GM23248 (cell line): ENCODE measurements around the gene DIRAS2.

ENCODE experiments used
- EZH2 ChIP-seq: fragments of 200-600 bp; sonication (generic); IDR thresholded peaks from 2 replicates; pipeline ENCODE4 v1.6.1; 2018; ENCODE audit warnings: antibody characterized with exemption, mild to moderate bottlenecking; ENCODE audit not compliant: insufficient read depth, poor library complexity, severe bottlenecking
- EZH2phosphoT487 ChIP-seq: fragments of 200-600 bp; sonication (generic); IDR thresholded peaks from 2 replicates; pipeline ENCODE4 v1.6.1; 2018; ENCODE audit warnings: antibody characterized with exemption, moderate library complexity, mild to moderate bottlenecking, low read depth; ENCODE audit not compliant: insufficient read depth

DNA sequence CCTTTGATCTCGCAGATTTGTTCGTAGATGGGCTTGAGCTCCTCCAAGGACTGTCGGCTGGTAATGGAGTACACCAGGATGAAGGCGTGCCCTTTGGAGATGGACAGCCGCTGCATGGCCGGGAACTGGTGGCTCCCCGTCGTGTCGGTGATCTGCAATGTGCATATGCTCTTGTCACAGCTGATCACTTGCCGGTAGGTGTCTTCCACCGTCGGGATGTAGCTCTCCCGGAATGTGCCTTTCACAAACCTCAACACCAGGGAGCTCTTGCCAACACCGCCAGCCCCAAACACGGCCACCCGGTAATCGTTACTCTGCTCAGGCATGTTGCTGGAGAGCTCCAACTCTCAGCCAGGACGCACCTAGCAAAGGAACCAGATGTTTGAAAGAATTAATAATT lies 29.1 kb downstream of the DIRAS2 start:
- TF ChIP-seq EZH2phosphoT487 (no peak), EZH2 (no peak)
